GM12878 (cell line): ENCODE measurements around the gene PRCP. TPM values are rescaled to one million over a fixed set of nuclear protein-coding genes. Genes with fewer than 3 reads are reported as not detected.

Experiments
- ATAC-seq: fragments of 200-7000 bp; cut with Tn5 transposase; 3 replicates; pipeline ENCODE4 v1.9.1; 2020; ENCODE audit warnings: mild to moderate bottlenecking, moderate library complexity
- Bru-seq: library from RNA; stranded (reverse); fragments of 400-500 nt; gene quantifications from one replicate; lab custom pipeline; 2021; lab: Mats Ljungman, UMichigan
- BruChase-seq, 2 experiments: library from RNA; stranded (reverse); fragments of 400-500 nt; gene quantifications; one replicate each; lab custom pipeline; 2021; lab: Mats Ljungman, UMichigan
- BruUV-seq: library from RNA; stranded (reverse); fragments of 400-500 nt; replicated peaks from 2 replicates; lab custom pipeline; 2021; lab: Mats Ljungman, UMichigan
- CTCF ChIA-PET: fragments of 300-600 bp; sonication (Branson Sonifier 250); formaldehyde crosslinking; extraction: SDS; loops from one replicate; lab custom pipeline; 2021; ENCODE audit warnings: inconsistent platforms; lab: Yijun Ruan, JAX
- POLR2A ChIA-PET: fragments of 350-600 bp; formaldehyde crosslinking; extraction: SDS; loops from one replicate; lab custom pipeline; 2021; ENCODE audit warnings: inconsistent platforms; lab: Charles Lee
- RAD21 ChIA-PET: fragments of 300-600 bp; sonication (Branson Sonifier 250); formaldehyde crosslinking; loops from one replicate; lab custom pipeline; 2023; ENCODE audit warnings: antibody characterized with exemption; ENCODE audit not compliant: unreplicated experiment; lab: Charles Lee
- SMC1A ChIA-PET: fragments of 300-600 bp; sonication (Branson Sonifier 250); formaldehyde crosslinking; loops from one replicate; lab custom pipeline; 2023; ENCODE audit not compliant: unreplicated experiment, uncharacterized antibody; lab: Charles Lee
- DNase-seq: peaks from one replicate; pipeline ENCODE4 v3.0.0-alpha.2; 2011; ENCODE audit warnings: low read depth, low spot score
- FAIRE-seq: peaks from 3 replicates; lab custom pipeline; 2011; peaks lifted over from hg19 to GRCh38; lab: Jason Lieb, UNC
- H2AFZ ChIP-seq: 2 replicates; pipeline ENCODE4 v1.6.0; 2011; ENCODE audit warnings: low read depth, low read length, control low read depth; ENCODE audit not compliant: control insufficient read depth
- H3K27ac ChIP-seq: 2 replicates; pipeline ENCODE4 v1.5.1; 2011; ENCODE audit warnings: control low read depth; ENCODE audit not compliant: control insufficient read depth, insufficient read depth
- H3K27me3 ChIP-seq, 2 experiments: replicated peaks in 1 of 2; 2 replicates each; pipeline versions ENCODE4 v1.6.0 to v1.6.1; 2011; ENCODE audit warnings: low read length in 1 of 2; ENCODE audit not compliant: control insufficient read depth in 2 of 2, insufficient read depth in 2 of 2
- H3K36me3 ChIP-seq, 2 experiments: 2 replicates each; pipeline ENCODE4 v1.5.1; 2011; ENCODE audit warnings: low read length in 1 of 2; ENCODE audit not compliant: control insufficient read depth in 2 of 2, insufficient read depth in 2 of 2
- H3K4me1 ChIP-seq: 2 replicates; pipeline ENCODE4 v1.6.1; 2011; ENCODE audit warnings: mild to moderate bottlenecking, low read length, moderate library complexity, mixed read lengths; ENCODE audit not compliant: control insufficient read depth, insufficient read depth
- H3K4me2 ChIP-seq: 2 replicates; pipeline ENCODE4 v1.6.0; 2011; ENCODE audit warnings: control low read depth; ENCODE audit not compliant: control insufficient read depth, insufficient read depth
- H3K4me3 ChIP-seq: fragments of 200-600 bp; sonication (generic); 2 replicates; pipeline ENCODE4 v1.5.1; 2016
- H3K79me2 ChIP-seq: 2 replicates; pipeline ENCODE4 v1.6.0; 2011; ENCODE audit warnings: low read length; ENCODE audit not compliant: control insufficient read depth, insufficient read depth
- H3K9ac ChIP-seq: 2 replicates; pipeline ENCODE4 v1.8.0; 2011; ENCODE audit warnings: low read length, control low read depth, mixed read lengths; ENCODE audit not compliant: control insufficient read depth, insufficient read depth
- H3K9me3 ChIP-seq: replicated peaks from 3 replicates; pipeline ENCODE4 v1.5.1; 2011; ENCODE audit warnings: mild to moderate bottlenecking, low read length; ENCODE audit not compliant: control insufficient read depth, insufficient read depth
- H4K20me1 ChIP-seq: 2 replicates; pipeline ENCODE4 v1.6.0; 2011; ENCODE audit not compliant: control insufficient read depth, insufficient read depth
- BACH1 ChIP-seq: fragments of 450-650 bp; IDR thresholded peaks from 2 replicates; pipeline ENCODE4 v1.6.1; 2017; ENCODE audit warnings: mild to moderate bottlenecking, borderline replicate concordance
- CHD1 ChIP-seq: IDR thresholded peaks from 2 replicates; pipeline ENCODE4 v1.6.1; 2012; ENCODE audit warnings: low read depth, low read length, improper control_type of control experiment
- DPF2 ChIP-seq: fragments of 450-650 bp; IDR thresholded peaks from 2 replicates; pipeline ENCODE4 v1.6.1; 2017; ENCODE audit warnings: mild to moderate bottlenecking
- KDM1A ChIP-seq: fragments of 200-600 bp; sonication (generic); IDR thresholded peaks from 2 replicates; pipeline ENCODE4 v1.6.1; 2016; ENCODE audit warnings: borderline replicate concordance
- KLF5 ChIP-seq: fragments of 450-650 bp; IDR thresholded peaks from 2 replicates; pipeline ENCODE4 v1.6.1; 2014; ENCODE audit warnings: mild to moderate bottlenecking; ENCODE audit not compliant: partially characterized antibody
- MEF2B ChIP-seq: fragments of 450-650 bp; IDR thresholded peaks from 2 replicates; pipeline ENCODE4 v1.6.1; 2018; ENCODE audit warnings: mild to moderate bottlenecking, moderate library complexity; ENCODE audit not compliant: partially characterized antibody, poor library complexity, severe bottlenecking
- NRF1 ChIP-seq: conservative IDR thresholded peaks from 2 replicates; pipeline ENCODE4 v1.6.1; 2011; ENCODE audit warnings: mild to moderate bottlenecking, low read depth, low read length, improper control_type of control experiment
- POLR2AphosphoS5 ChIP-seq: IDR thresholded peaks from 2 replicates; pipeline ENCODE4 v1.6.1; 2011; ENCODE audit warnings: mild to moderate bottlenecking, low read length, inconsistent platforms
- SIN3A ChIP-seq: IDR thresholded peaks from 2 replicates; pipeline ENCODE4 v1.6.1; 2012; ENCODE audit warnings: low read depth, low read length, improper control_type of control experiment
- TCF12 ChIP-seq: IDR thresholded peaks from 2 replicates; pipeline ENCODE4 v1.6.1; 2011; ENCODE audit warnings: low read depth, mild to moderate bottlenecking, low read length
- TCF3 ChIP-seq: IDR thresholded peaks from 2 replicates; pipeline ENCODE4 v1.6.1; 2012; ENCODE audit warnings: low read depth, mild to moderate bottlenecking, low read length, borderline replicate concordance; ENCODE audit not compliant: insufficient read depth
- ZNF622 ChIP-seq: fragments of 450-650 bp; IDR thresholded peaks from 2 replicates; pipeline ENCODE4 v1.6.1; 2017; ENCODE audit warnings: mild to moderate bottlenecking, inconsistent platforms
- WGBS: methylation state at CpG from one replicate; pipeline ENCODE4 v1.1.6; 2016; ENCODE audit warnings: low lambda C conversion rate; ENCODE audit not compliant: insufficient replicate concordance, insufficient coverage; ENCODE audit errors: missing lambda C conversion rate; 5-methylcytosine and 5-hydroxymethylcytosine counted together
- in situ Hi-C: fragments of 300-500 bp; cut with MboI; formaldehyde crosslinking; loops from 9 replicates; pipeline ENCODE4 v1.14.3; 2018; ENCODE audit warnings: mixed read lengths
- intact Hi-C: fragments of 100-400 bp; cut with micrococcal nuclease; formaldehyde crosslinking; loops from one replicate; pipeline ENCODE4 v1.14.2; 2022; ENCODE audit not compliant: unreplicated experiment
- long read RNA-seq, 2 experiments: library from polyadenylated mRNA; unstranded; transcript quantifications; one replicate each; pipeline ENCODE4 v2.0.0, GENCODE V29; 2019 to 2020
- polyA minus RNA-seq, 3 experiments: library from RNA; depleted of rRNA, polyadenylated mRNA; stranded (reverse); fragments of >200 nt; gene quantifications; 2 replicates each; pipeline ENCODE4 v1.2.3, GENCODE V29; 2011
- polyA plus RNA-seq, 11 experiments: library from polyadenylated mRNA; depleted of rRNA in 4 of 11; unstranded in 6 of 11; stranded (reverse) in 5 of 11; fragments of >200 nt; fragmentation: Nextera tagmentation in 4 of 11; fragmentation: Illumina TruSeq in 1 of 11; extraction: Ambion mirVana in 4 of 11; extraction: Trizol in 1 of 11; gene quantifications; 1 replicate in 1 of 11; 2 replicates in 10 of 11; pipeline versions ENCODE4 v1.2.1 to v1.2.3, GENCODE V29; 2011 to 2016; ENCODE audit warnings: inconsistent platforms in 2 of 11, missing spikeins in 2 of 11, low read depth in 1 of 11
- total RNA-seq, 4 experiments: library from RNA; depleted of rRNA in 3 of 4; stranded (reverse); fragments of >200 nt in 3 of 4; fragmentation: Illumina TruSeq in 1 of 4; extraction: Trizol in 1 of 4; gene quantifications; 2 replicates each; pipeline versions ENCODE4 v1.2.1 to v1.2.3, GENCODE V29; 2013 to 2021
- TF ChIP-seq, protein P1 (sequence below): fragments of 450-650 bp; IDR thresholded peaks from 2 replicates; pipeline ENCODE4 v1.6.1; 2016; ENCODE audit warnings: mild to moderate bottlenecking

The PRCP gene
- 32.3 and 37.1 TPM in 2 replicates for total RNA-seq (2013; cell fraction: nucleolus; rRNA removed)
- total RNA-seq (2014; rRNA removed) (16.1 and 18.3 TPM in 2 replicates), total RNA-seq (2014; rRNA removed; fragmentation: Illumina TruSeq; extraction: Trizol) (19.4 and 20.2 TPM in 2 replicates), total RNA-seq (2021) (20.6 and 21.5 TPM in 2 replicates), polyA plus RNA-seq (2011; rRNA removed) (43.6 and 55.5 TPM in 2 replicates), polyA plus RNA-seq (2014; fragmentation: Illumina TruSeq; extraction: Trizol) (26.9 and 30.4 TPM in 2 replicates), polyA plus RNA-seq (2014; fragmentation: Nextera tagmentation; extraction: Ambion mirVana) (10 to 100 TPM; 21.5 to 25.3 TPM), polyA plus RNA-seq (2014; rRNA removed) (14.2 and 15.4 TPM in 2 replicates), polyA plus RNA-seq (2016; fragmentation: Nextera tagmentation; extraction: Ambion mirVana) (10 to 100 TPM; 14.9 to 15.4 TPM), polyA minus RNA-seq (2011; rRNA and poly(A)+ RNA removed) (30.4 and 38.0 TPM in 2 replicates), Bru-seq, nascent RNA (percentile 65 among the genes with signal in this experiment), BruChase-seq, experiment 1, labeled RNA remaining after a 6-hour chase (percentile 60 among the genes with signal in this experiment), BruChase-seq, experiment 2, labeled RNA remaining after a 2-hour chase (percentile 55 among the genes with signal in this experiment)
- 16.8 TPM for polyA plus RNA-seq (2011; ENCODE audit: low read depth)
- polyA plus RNA-seq (2011; cell fraction: cytosol; rRNA removed), result 23.9 and 33.0 TPM in 2 replicates
- polyA plus RNA-seq (2011; cell fraction: nucleus; rRNA removed), result 12.0 and 17.6 TPM in 2 replicates
- polyA plus RNA-seq (2012), result 18.7 and 20.6 TPM in 2 replicates
- 14.4 and 14.9 TPM in 2 replicates for polyA minus RNA-seq (2011; cell fraction: cytosol; rRNA and poly(A)+ RNA removed)
- 8.8 and 12.3 TPM in 2 replicates for polyA minus RNA-seq (2011; cell fraction: nucleus; rRNA and poly(A)+ RNA removed)
- long read RNA-seq, experiment 1, transcript PRCP-201 (9 exons, 3,090 nt), result major isoform, 20 of 23 reads
- long read RNA-seq, experiment 1, partial matches to known transcripts, result 1 of 23 reads
- long read RNA-seq, experiment 1, other reads (novel, unspliced or antisense), result 2 of 23 reads
- long read RNA-seq, experiment 2, full-length matches to known transcripts, result 177 of 221 reads
- long read RNA-seq, experiment 2, partial matches to known transcripts, result 28 of 221 reads
- long read RNA-seq, experiment 2, other reads (novel, unspliced or antisense), result 16 of 221 reads

DNA sequence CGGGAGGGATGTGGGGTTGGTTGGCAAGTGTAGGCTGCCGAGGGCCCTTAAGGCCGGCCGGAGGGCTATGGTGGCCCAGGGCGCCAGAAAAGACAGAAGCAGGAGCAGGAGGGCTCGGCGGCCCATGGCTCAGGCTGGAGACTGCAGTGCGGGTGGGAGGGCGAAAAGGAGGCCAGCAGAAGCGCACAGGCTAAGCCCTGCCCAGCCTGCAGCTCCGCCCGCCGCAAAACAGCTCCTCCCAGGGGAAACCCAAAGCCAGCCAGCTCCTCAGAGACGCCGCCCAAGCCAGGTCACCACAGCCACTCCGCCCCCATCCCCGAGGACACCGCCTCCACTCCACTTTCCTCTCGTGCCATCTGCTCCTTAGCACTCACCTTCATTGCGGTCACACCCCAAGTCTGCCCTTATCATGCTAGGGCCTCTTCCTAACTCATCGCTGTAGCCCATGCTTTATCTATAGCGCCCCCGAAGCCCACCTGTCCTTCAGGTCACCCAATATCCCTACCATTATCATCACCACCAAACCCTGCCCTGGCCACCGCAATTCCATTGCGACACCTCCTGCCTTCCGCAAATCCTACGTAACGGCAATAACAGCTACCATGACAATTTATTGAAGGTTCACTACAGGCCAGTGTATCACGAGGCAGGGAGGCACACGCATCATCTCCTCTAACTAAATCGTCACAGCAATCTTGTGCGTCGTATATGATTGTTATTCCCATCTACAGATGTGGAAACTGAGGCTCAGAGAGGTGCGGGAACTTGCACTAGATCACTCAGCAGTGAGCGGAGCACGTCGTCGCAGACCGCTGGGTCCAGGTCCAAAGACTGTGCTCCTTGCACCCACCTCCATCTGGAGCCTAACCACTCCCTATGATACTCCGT is at the start of gene PRCP:
PRCP (minus strand) TSS at position 154 of the 888 bp plus-strand sequence; CDS start at position 126, 28 bp downstream.
- Histone ChIP-seq H3K9me3 (peaks cover 2% of the 10 kb centered on the region; the same call in 1 of the 3 replicates), H3K79me2 (peaks cover 31% of the 10 kb centered on the region), H4K20me1 (no peaks in the 10 kb centered on the region), H3K36me3 (no peaks in the 10 kb centered on the region), H3K9ac (peak within 1 kb of the TSS; percentile 85), H3K4me2 (peak within 1 kb of the TSS; percentile 93), H3K27ac (peak within 1 kb of the TSS; percentile 84), H3K27me3 (no peaks in the 10 kb centered on the region), H2AFZ (peak within 1 kb of the TSS; percentile 99), H3K4me1 (peaks cover 15% of the 10 kb centered on the region), H3K4me3 (peak within 1 kb of the TSS; percentile 82)
- SMC1A ChIA-PET, result interaction anchor here (0.7 to 6.3 kb wide), 40 partner anchors 9 to 392 kb away, joined by 3 to 57 read pairs (median 5); partner anchors contain the start of genes PCF11 and RAB30
- RAD21 ChIA-PET, result interaction anchor here (0.6 to 3.5 kb wide), 32 partner anchors 7 to 386 kb away, joined by 3 to 33 read pairs (median 4); partner anchors contain the start of genes CCDC90B and PCF11
- ATAC-seq (peak; percentile 88), FAIRE-seq (peak; percentile 81), DNase-seq (peak; percentile 84)
- CTCF ChIA-PET, result interaction anchor here (0.6 to 7.0 kb wide), 23 partner anchors 11 to 917 kb away, joined by 3 to 72 read pairs (median 5); partner anchors contain the start of gene PCF11
- intact Hi-C loops (loop anchor here (1.0 to 5.0 kb wide), 5 partner anchors 33 to 386 kb away; partner anchors contain the start of genes ANKRD42, CCDC90B, PCF11 and RAB30), in situ Hi-C loops (loop anchor here (5.0 to 10.0 kb wide), 4 partner anchors 174 to 384 kb away; partner anchors contain the start of genes CCDC90B, PCF11 and RAB30)
- POLR2A ChIA-PET, result interaction anchor here (0.5 to 3.5 kb wide), 21 partner anchors 9 to 919 kb away, joined by 3 to 22 read pairs (median 4); partner anchors contain the start of genes CCDC90B, PCF11 and RAB30
- under 1% methylated on average over 40 of the region's 40 CpGs for WGBS
- BruUV-seq, result no TSS peak
- TF ChIP-seq ZNF622, result no peak
- no peak for TF ChIP-seq KLF5
- peak; percentile 66; the same call in 1 of the 2 replicates for TF ChIP-seq BACH1
- TF ChIP-seq SIN3A, result no peak
- TF ChIP-seq, protein P1, sequence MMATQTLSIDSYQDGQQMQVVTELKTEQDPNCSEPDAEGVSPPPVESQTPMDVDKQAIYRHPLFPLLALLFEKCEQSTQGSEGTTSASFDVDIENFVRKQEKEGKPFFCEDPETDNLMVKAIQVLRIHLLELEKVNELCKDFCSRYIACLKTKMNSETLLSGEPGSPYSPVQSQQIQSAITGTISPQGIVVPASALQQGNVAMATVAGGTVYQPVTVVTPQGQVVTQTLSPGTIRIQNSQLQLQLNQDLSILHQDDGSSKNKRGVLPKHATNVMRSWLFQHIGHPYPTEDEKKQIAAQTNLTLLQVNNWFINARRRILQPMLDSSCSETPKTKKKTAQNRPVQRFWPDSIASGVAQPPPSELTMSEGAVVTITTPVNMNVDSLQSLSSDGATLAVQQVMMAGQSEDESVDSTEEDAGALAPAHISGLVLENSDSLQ, result peak; percentile 39; the same call in 1 of the 2 replicates
- no peak for TF ChIP-seq CHD1
- peak; percentile 82 for TF ChIP-seq POLR2AphosphoS5
- TF ChIP-seq MEF2B, result peak; percentile 71
- TF ChIP-seq NRF1, result 0 out of 2 replicates have a peak, but pooled peaks have one; percentile 0
- TF ChIP-seq DPF2, result 0 out of 2 replicates have a peak, but pooled peaks have one; percentile 27
- 0 out of 2 replicates have a peak, but pooled peaks have one; percentile 52 for TF ChIP-seq TCF12
- no peak for TF ChIP-seq KDM1A
- TF ChIP-seq TCF3, result 0 out of 2 replicates have a peak, but pooled peaks have one; percentile 32
